Measurements from ENCODE around the gene EFHC2.
"Not testable (repeated sequence)": the region's sequence is repeated elsewhere in the genome, so short reads cannot be mapped to it uniquely, and the experiment has no call there.

Gene EFHC2

GRCh38 chrX:44260609-44261008 is 82.9 kb downstream of the EFHC2 start:
- Histone ChIP-seq H3K9me3 (ENCODE audit: control insufficient read depth, insufficient read depth, low read depth, low read length) (no peaks in the 10 kb centered on the region), H3K36me3 (ENCODE audit: control insufficient read depth in 2 of 2, insufficient read depth in 1 of 2, low read length in 2 of 2) (no peaks in the 10 kb centered on the region), H3K27ac (ENCODE audit: extremely low read depth, low read depth, low read length) (no peak overlapping the region), H3K4me3 (ENCODE audit: low read depth, low read length) (no peak overlapping the region), H3K4me1 (ENCODE audit: control insufficient read depth, insufficient read depth, low read length) (no peaks in the 10 kb centered on the region)
- POLR2A ChIA-PET, result no interaction called here
- TF ChIP-seq, protein P1, sequence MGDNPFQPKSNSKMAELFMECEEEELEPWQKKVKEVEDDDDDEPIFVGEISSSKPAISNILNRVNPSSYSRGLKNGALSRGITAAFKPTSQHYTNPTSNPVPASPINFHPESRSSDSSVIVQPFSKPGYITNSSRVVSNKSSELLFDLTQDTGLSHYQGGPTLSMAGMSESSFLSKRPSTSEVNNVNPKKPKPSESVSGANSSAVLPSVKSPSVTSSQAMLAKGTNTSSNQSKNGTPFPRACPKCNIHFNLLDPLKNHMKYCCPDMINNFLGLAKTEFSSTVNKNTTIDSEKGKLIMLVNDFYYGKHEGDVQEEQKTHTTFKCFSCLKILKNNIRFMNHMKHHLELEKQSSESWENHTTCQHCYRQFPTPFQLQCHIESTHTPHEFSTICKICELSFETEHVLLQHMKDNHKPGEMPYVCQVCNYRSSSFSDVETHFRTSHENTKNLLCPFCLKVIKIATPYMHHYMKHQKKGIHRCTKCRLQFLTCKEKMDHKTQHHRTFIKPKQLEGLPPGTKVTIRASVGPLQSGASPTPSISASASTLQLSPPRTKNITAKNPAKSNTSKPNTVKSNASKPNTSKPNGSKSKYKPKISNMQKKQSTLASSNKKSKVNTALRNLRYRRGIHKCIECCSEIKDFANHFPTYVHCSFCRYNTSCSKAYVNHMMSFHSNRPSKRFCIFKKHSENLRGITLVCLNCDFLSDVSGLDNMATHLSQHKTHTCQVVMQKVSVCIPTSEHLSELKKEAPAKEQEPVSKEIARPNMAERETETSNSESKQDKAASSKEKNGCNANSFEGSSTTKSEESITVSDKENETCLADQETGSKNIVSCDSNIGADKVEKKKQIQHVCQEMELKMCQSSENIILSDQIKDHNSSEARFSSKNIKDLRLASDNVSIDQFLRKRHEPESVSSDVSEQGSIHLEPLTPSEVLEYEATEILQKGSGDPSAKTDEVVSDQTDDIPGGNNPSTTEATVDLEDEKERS (tag by site-specific recombination; IDR thresholded peaks at IDR 0.05), result no peak
- TF ChIP-seq PRDM4 (tag by site-specific recombination; IDR thresholded peaks at IDR 0.05), result no peak
- TF ChIP-seq ZNF610 (tag by site-specific recombination; IDR thresholded peaks at IDR 0.05; ENCODE audit: borderline replicate concordance), result no peak
- no peak for TF ChIP-seq HOXA7 (CRISPR knock-in tag; IDR thresholded peaks at IDR 0.05; ENCODE audit: borderline replicate concordance)
- TF ChIP-seq, protein P2, sequence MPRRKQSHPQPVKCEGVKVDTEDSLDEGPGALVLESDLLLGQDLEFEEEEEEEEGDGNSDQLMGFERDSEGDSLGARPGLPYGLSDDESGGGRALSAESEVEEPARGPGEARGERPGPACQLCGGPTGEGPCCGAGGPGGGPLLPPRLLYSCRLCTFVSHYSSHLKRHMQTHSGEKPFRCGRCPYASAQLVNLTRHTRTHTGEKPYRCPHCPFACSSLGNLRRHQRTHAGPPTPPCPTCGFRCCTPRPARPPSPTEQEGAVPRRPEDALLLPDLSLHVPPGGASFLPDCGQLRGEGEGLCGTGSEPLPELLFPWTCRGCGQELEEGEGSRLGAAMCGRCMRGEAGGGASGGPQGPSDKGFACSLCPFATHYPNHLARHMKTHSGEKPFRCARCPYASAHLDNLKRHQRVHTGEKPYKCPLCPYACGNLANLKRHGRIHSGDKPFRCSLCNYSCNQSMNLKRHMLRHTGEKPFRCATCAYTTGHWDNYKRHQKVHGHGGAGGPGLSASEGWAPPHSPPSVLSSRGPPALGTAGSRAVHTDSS (tag by site-specific recombination; IDR thresholded peaks at IDR 0.05), result no peak
- no peak for TF ChIP-seq ZNF677 (tag by site-specific recombination; IDR thresholded peaks at IDR 0.05)
- TF ChIP-seq ZNF266 (tag by site-specific recombination; IDR thresholded peaks at IDR 0.05; ENCODE audit: low read depth), result no peak
- TF ChIP-seq ZSCAN30 (tag by site-specific recombination; IDR thresholded peaks at IDR 0.05), result no peak
- no peak for TF ChIP-seq ZNF140 (tag by site-specific recombination; IDR thresholded peaks at IDR 0.05)
- no peak for TF ChIP-seq ZNF302 (tag by site-specific recombination; IDR thresholded peaks at IDR 0.05; ENCODE audit: low read depth)
- no peak for TF ChIP-seq ZBTB7A (tag by site-specific recombination; IDR thresholded peaks at IDR 0.05; ENCODE audit: low read depth)
- TF ChIP-seq ZNF664 (tag by site-specific recombination; IDR thresholded peaks at IDR 0.05), result no peak
- TF ChIP-seq TSHZ1 (tag by site-specific recombination; IDR thresholded peaks at IDR 0.05; ENCODE audit: borderline replicate concordance), result no peak
- CTCF ChIA-PET, result no interaction called here

GRCh38 chrX:44255742-44256141 is 87.7 kb downstream of the EFHC2 start:
- CTCF ChIA-PET; H3K27ac ChIP-seq (ENCODE audit: extremely low read depth, low read depth, low read length); POLR2A ChIA-PET; H3K9me3 ChIP-seq (ENCODE audit: control insufficient read depth, insufficient read depth, low read depth, low read length); H3K4me3 ChIP-seq (ENCODE audit: low read depth, low read length); H3K4me1 ChIP-seq (ENCODE audit: control insufficient read depth, insufficient read depth, low read length); H3K36me3 ChIP-seq (ENCODE audit: control insufficient read depth in 2 of 2, insufficient read depth in 1 of 2, low read length in 2 of 2): not testable (repeated sequence)

Measured in HEK293 (cell line).